ENCODE data around the gene NCF2.

The NCF2 gene

GRCh38 chr1:183570451-183570850 lies 19.8 kb downstream of the NCF2 start:
- peak overlapping the region; percentile 86 for H3K27ac Mint-ChIP-seq
- H3K36me3 Mint-ChIP-seq (ENCODE audit: low read depth), result peaks cover 100% of the 10 kb centered on the region
- no peaks in the 10 kb centered on the region for H3K27me3 Mint-ChIP-seq
- peaks cover 92% of the 10 kb centered on the region for H3K4me1 Mint-ChIP-seq (ENCODE audit: low read depth)
- H3K4me3 Mint-ChIP-seq, result no peak overlapping the region
- intact Hi-C loops (cut with micrococcal nuclease), result no loop called here
- no peaks in the 10 kb centered on the region for H3K9me3 Mint-ChIP-seq

GRCh38 chr1:183569801-183570200 lies 20.5 kb downstream of the NCF2 start:
- Mint-ChIP-seq H3K4me3 (no peak overlapping the region), H3K27me3 (no peaks in the 10 kb centered on the region), H3K4me1 (ENCODE audit: low read depth) (peaks cover 96% of the 10 kb centered on the region), H3K9me3 (no peaks in the 10 kb centered on the region), H3K36me3 (ENCODE audit: low read depth) (peaks cover 100% of the 10 kb centered on the region), H3K27ac (peak overlapping the region; percentile 86)
- intact Hi-C loops (cut with micrococcal nuclease), result loop anchor here (10.0 kb wide), 1 partner anchor 55 kb away; no protein-coding TSS in a partner anchor

GRCh38 chr1:183569141-183569540 lies 21.1 kb downstream of the NCF2 start:
- peak overlapping the region; percentile 86 for H3K27ac Mint-ChIP-seq

GRCh38 chr1:183568176-183569021 lies 21.9 kb downstream of the NCF2 start:
- H3K4me3 Mint-ChIP-seq, result peak overlapping the region; percentile 22
- no peaks in the 10 kb centered on the region for H3K9me3 Mint-ChIP-seq
- intact Hi-C loops (cut with micrococcal nuclease), result loop anchor here (1.0 to 10.0 kb wide), 3 partner anchors 12 to 96 kb away; partner anchors contain the start of gene SMG7
- no peaks in the 10 kb centered on the region for H3K27me3 Mint-ChIP-seq
- H3K4me1 Mint-ChIP-seq (ENCODE audit: low read depth), result peaks cover 87% of the 10 kb centered on the region
- H3K27ac Mint-ChIP-seq, result peak overlapping the region; percentile 86
- H3K36me3 Mint-ChIP-seq (ENCODE audit: low read depth), result peaks cover 100% of the 10 kb centered on the region

More at GRCh38 chr1:183569141-183569540, 21.1 kb downstream of the NCF2 start:
- H3K4me3 Mint-ChIP-seq, result no peak overlapping the region
- peaks cover 100% of the 10 kb centered on the region for H3K36me3 Mint-ChIP-seq (ENCODE audit: low read depth)
- intact Hi-C loops (cut with micrococcal nuclease), result loop anchor here (10.0 kb wide), 1 partner anchor 56 kb away; no protein-coding TSS in a partner anchor
- no peaks in the 10 kb centered on the region for H3K27me3 Mint-ChIP-seq
- no peaks in the 10 kb centered on the region for H3K9me3 Mint-ChIP-seq
- peaks cover 92% of the 10 kb centered on the region for H3K4me1 Mint-ChIP-seq (ENCODE audit: low read depth)

GRCh38 chr1:183567584-183567983 lies 22.7 kb downstream of the NCF2 start:
- peak overlapping the region; percentile 14 for H3K4me3 Mint-ChIP-seq
- H3K9me3 Mint-ChIP-seq, result no peaks in the 10 kb centered on the region
- intact Hi-C loops (cut with micrococcal nuclease), result loop anchor here (10.0 kb wide), 1 partner anchor 57 kb away; no protein-coding TSS in a partner anchor
- peak overlapping the region; percentile 86 for H3K27ac Mint-ChIP-seq
- H3K36me3 Mint-ChIP-seq (ENCODE audit: low read depth), result peaks cover 100% of the 10 kb centered on the region
- no peaks in the 10 kb centered on the region for H3K27me3 Mint-ChIP-seq
- H3K4me1 Mint-ChIP-seq (ENCODE audit: low read depth), result peaks cover 87% of the 10 kb centered on the region

GRCh38 chr1:183566026-183566425 lies 24.2 kb downstream of the NCF2 start:
- intact Hi-C loops (cut with micrococcal nuclease), result loop anchor here (10.0 kb wide), 1 partner anchor 59 kb away; no protein-coding TSS in a partner anchor
- peaks cover 81% of the 10 kb centered on the region for H3K4me1 Mint-ChIP-seq (ENCODE audit: low read depth)
- no peaks in the 10 kb centered on the region for H3K9me3 Mint-ChIP-seq
- H3K36me3 Mint-ChIP-seq (ENCODE audit: low read depth), result peaks cover 100% of the 10 kb centered on the region
- H3K4me3 Mint-ChIP-seq, result no peak overlapping the region
- H3K27me3 Mint-ChIP-seq, result no peaks in the 10 kb centered on the region
- H3K27ac Mint-ChIP-seq, result peak overlapping the region; percentile 86

GRCh38 chr1:183565261-183565660 lies 25.0 kb downstream of the NCF2 start:
- Mint-ChIP-seq H3K4me3 (no peak overlapping the region), H3K36me3 (ENCODE audit: low read depth) (peaks cover 100% of the 10 kb centered on the region), H3K9me3 (no peaks in the 10 kb centered on the region), H3K27ac (peak overlapping the region; percentile 86), H3K27me3 (no peaks in the 10 kb centered on the region), H3K4me1 (ENCODE audit: low read depth) (peaks cover 76% of the 10 kb centered on the region)
- intact Hi-C loops (cut with micrococcal nuclease), result loop anchor here (10.0 kb wide), 1 partner anchor 60 kb away; no protein-coding TSS in a partner anchor

- Mint-ChIP-seq H3K4me1 (ENCODE audit: low read depth) (peaks cover 54% of the 10 kb centered on the region), H3K27me3 (no peaks in the 10 kb centered on the region), H3K36me3 (ENCODE audit: low read depth) (peaks cover 100% of the 10 kb centered on the region), H3K4me3 (no peak overlapping the region), H3K9me3 (no peaks in the 10 kb centered on the region), H3K27ac (peak overlapping the region; percentile 73)
- intact Hi-C loops (cut with micrococcal nuclease), result loop anchor here (10.0 kb wide), 1 partner anchor 62 kb away; no protein-coding TSS in a partner anchor
Observed at GRCh38 chr1:183562701-183563100, 27.6 kb downstream of the NCF2 start.

GRCh38 chr1:183559061-183559460 lies 31.2 kb downstream of the NCF2 start:
- Mint-ChIP-seq H3K4me3 (no peak overlapping the region), H3K4me1 (ENCODE audit: low read depth) (peaks cover 54% of the 10 kb centered on the region), H3K36me3 (ENCODE audit: low read depth) (peaks cover 100% of the 10 kb centered on the region), H3K9me3 (no peaks in the 10 kb centered on the region), H3K27me3 (no peaks in the 10 kb centered on the region), H3K27ac (peak overlapping the region; percentile 33)
- intact Hi-C loops (cut with micrococcal nuclease), result no loop called here

GRCh38 chr1:183554577-183554976 lies 35.7 kb downstream of the NCF2 start:
- Mint-ChIP-seq H3K4me3 (no peak overlapping the region), H3K36me3 (ENCODE audit: low read depth) (peaks cover 100% of the 10 kb centered on the region), H3K9me3 (no peaks in the 10 kb centered on the region), H3K4me1 (ENCODE audit: low read depth) (peaks cover 73% of the 10 kb centered on the region), H3K27me3 (no peaks in the 10 kb centered on the region), H3K27ac (peak overlapping the region; percentile 80)
- intact Hi-C loops (cut with micrococcal nuclease), result loop anchor here (5.0 kb wide), 1 partner anchor 82 kb away; the partner anchor contains the start of gene SMG7

- Mint-ChIP-seq H3K27ac (peak overlapping the region; percentile 80), H3K36me3 (ENCODE audit: low read depth) (peaks cover 100% of the 10 kb centered on the region), H3K4me3 (no peak overlapping the region), H3K9me3 (no peaks in the 10 kb centered on the region), H3K27me3 (no peaks in the 10 kb centered on the region), H3K4me1 (ENCODE audit: low read depth) (peaks cover 77% of the 10 kb centered on the region)
- intact Hi-C loops (cut with micrococcal nuclease), result loop anchor here (5.0 kb wide), 1 partner anchor 81 kb away; the partner anchor contains the start of gene SMG7
Observed at GRCh38 chr1:183553764-183554163, 36.5 kb downstream of the NCF2 start.

GRCh38 chr1:183553331-183553730 lies 36.9 kb downstream of the NCF2 start:
- no peak overlapping the region for H3K4me3 Mint-ChIP-seq
- peaks cover 99% of the 10 kb centered on the region for H3K36me3 Mint-ChIP-seq (ENCODE audit: low read depth)
- H3K9me3 Mint-ChIP-seq, result no peaks in the 10 kb centered on the region
- H3K27ac Mint-ChIP-seq, result peak overlapping the region; percentile 80
- intact Hi-C loops (cut with micrococcal nuclease), result loop anchor here (5.0 kb wide), 1 partner anchor 81 kb away; the partner anchor contains the start of gene SMG7
- no peaks in the 10 kb centered on the region for H3K27me3 Mint-ChIP-seq
- H3K4me1 Mint-ChIP-seq (ENCODE audit: low read depth), result peaks cover 81% of the 10 kb centered on the region

- intact Hi-C loops (cut with micrococcal nuclease), result loop anchor here (5.0 kb wide), 1 partner anchor 81 kb away; the partner anchor contains the start of gene SMG7
- H3K9me3 Mint-ChIP-seq, result no peaks in the 10 kb centered on the region
- peak overlapping the region; percentile 80 for H3K27ac Mint-ChIP-seq
- H3K4me1 Mint-ChIP-seq (ENCODE audit: low read depth), result peaks cover 82% of the 10 kb centered on the region
- peaks cover 94% of the 10 kb centered on the region for H3K36me3 Mint-ChIP-seq (ENCODE audit: low read depth)
- no peak overlapping the region for H3K4me3 Mint-ChIP-seq
- H3K27me3 Mint-ChIP-seq, result no peaks in the 10 kb centered on the region
Observed at GRCh38 chr1:183552891-183553290, 37.4 kb downstream of the NCF2 start.

- H3K36me3 Mint-ChIP-seq (ENCODE audit: low read depth), result peaks cover 93% of the 10 kb centered on the region
- H3K4me3 Mint-ChIP-seq, result no peak overlapping the region
- intact Hi-C loops (cut with micrococcal nuclease), result loop anchor here (5.0 kb wide), 1 partner anchor 80 kb away; the partner anchor contains the start of gene SMG7
- H3K9me3 Mint-ChIP-seq, result no peaks in the 10 kb centered on the region
- H3K4me1 Mint-ChIP-seq (ENCODE audit: low read depth), result peaks cover 79% of the 10 kb centered on the region
- peak overlapping the region; percentile 80 for H3K27ac Mint-ChIP-seq
- H3K27me3 Mint-ChIP-seq, result no peaks in the 10 kb centered on the region
Observed at GRCh38 chr1:183552441-183552840, 37.8 kb downstream of the NCF2 start.
